GM20431 (cell line): ENCODE results near the gene C14orf132.

Experiments used
- in situ Hi-C: fragments of 300-500 bp; cut with MseI, MboI; formaldehyde crosslinking; loops from one replicate; pipeline ENCODE4 v1.15.0; 2020; ENCODE audit warnings: low sequenced_read_pairs; ENCODE audit not compliant: unreplicated experiment

C14orf132 gene

DNA sequence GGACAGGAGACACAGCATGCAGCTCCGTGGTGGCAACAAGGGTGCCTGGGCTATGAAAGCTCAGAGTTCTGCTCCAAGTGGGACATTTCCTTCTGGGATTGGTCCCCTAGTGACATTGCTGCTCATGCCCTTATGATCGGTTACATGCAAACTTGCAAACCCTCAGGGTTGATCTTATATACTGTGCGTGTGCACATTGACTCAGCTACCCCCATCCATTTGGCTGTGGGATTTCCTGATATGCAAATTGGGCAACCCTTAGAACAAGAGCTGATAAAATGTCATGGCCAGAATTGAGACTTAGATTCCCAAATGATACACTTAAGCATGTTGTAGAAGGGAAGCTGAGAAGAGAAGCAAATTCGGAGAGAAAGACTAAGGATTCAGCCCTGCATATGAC is 92.7 kb downstream of the C14orf132 start:
- in situ Hi-C loops, result no loop called here

GRCh38 chr14:96134508-96134907 is 95.3 kb downstream of the C14orf132 start:
- in situ Hi-C loops, result no loop called here

DNA sequence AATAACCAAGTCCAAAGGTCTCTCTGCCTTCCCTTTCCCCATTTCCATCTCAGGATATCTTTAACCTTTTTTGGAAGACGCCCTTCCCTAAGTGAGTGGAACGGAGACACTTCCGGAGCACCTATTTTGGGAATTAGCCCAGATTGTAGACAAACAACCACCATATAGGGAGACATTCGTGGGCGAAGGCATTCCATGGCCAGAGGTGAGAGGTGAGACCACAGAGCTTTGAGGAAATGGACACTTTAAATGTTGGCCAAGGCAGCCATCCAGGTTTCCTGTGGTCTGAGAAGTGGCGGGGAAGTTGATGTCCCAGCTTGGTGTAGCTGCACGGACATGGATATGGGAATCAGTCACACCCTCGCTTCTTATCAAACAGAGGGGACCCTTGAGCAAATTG is 96.1 kb downstream of the C14orf132 start:
- in situ Hi-C loops, result no loop called here

DNA sequence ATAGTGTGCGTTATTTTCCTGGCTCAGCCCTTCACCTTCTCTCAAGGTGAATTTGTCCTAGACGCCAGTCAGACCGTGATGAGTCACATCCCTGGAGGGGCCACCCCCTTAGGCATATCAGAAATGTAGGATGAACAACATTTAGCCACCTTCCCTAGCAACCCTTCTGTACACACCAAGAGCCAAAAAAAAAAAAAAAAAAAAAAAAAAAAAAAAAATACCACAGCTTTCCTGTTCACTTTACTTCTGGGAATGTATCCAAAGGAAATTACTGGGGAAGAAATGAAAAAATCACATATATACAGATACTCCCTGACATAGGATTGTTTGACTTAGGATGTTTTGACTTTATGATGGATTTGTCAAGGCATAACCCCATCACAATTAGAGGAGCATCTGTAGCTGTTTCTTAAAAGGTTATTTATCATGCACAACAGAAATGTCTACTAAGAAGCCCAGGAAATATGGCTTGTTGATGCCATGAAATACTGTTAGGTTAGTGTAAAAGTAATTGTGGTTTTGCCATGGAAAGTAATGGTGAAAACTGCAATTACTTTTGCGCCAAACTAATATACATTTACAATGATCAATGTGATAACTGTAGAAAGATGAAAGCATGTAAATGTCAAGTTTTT is 97.3 kb downstream of the C14orf132 start:
- in situ Hi-C loops, result no loop called here

GRCh38 chr14:96138241-96138640 is 99.1 kb downstream of the C14orf132 start:
- in situ Hi-C loops, result no loop called here

- in situ Hi-C loops, result no loop called here
Observed at GRCh38 chr14:96139169-96139568, 100.0 kb downstream of the C14orf132 start.

DNA sequence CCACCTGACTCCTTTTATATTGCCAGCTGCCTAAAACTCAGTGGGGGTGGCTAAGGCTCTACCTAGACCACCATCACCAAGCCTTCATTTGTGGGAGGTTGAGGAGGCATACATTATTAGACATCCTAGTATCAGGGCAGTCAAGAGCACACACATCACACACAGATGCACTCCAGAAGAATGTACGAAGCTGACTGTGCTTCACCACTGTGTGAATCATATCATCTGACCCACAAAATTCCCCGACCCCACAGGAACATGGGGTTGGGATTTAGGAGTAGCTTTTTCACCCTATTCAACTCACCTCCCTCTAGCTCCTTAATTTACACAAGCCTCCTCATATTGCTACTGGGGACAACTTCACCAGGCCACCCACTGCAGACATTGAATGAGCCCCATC is 100.7 kb downstream of the C14orf132 start:
- in situ Hi-C loops, result no loop called here

GRCh38 chr14:96140952-96141351 is 101.8 kb downstream of the C14orf132 start:
- in situ Hi-C loops, result no loop called here
